Uterus (tissue), 2 donors: ENCODE results near the gene VCAM1.

Source experiments
- CTCF ChIP-seq, 4 experiments: fragments of 200-600 bp in 2 of 4; fragments of 450-650 bp in 2 of 4; sonication (generic) in 2 of 4; IDR thresholded peaks; one replicate each; pipeline ENCODE4 v1.5.1; 2016 to 2019; ENCODE audit warnings: antibody characterized with exemption in 4 of 4, mild to moderate bottlenecking in 2 of 4, moderate library complexity in 1 of 4
- POLR2A ChIP-seq, 2 donors: fragments of 450-650 bp; IDR thresholded peaks; one replicate each; pipeline ENCODE4 v1.6.1; 2016; ENCODE audit warnings: antibody characterized with exemption in 2 of 2, mild to moderate bottlenecking in 1 of 2, moderate library complexity in 1 of 2

- no peak for TF ChIP-seq CTCF (IDR thresholded peaks at IDR 0.05)
- TF ChIP-seq POLR2A (IDR thresholded peaks at IDR 0.05), result no peak
Measured at GRCh38 chr1:100762461-100762860, 42.9 kb downstream of the VCAM1 start.
